Transverse colon (tissue), 4 donors: ENCODE results near the gene CPA1.

ENCODE experiments used
- CTCF ChIP-seq, 5 experiments: fragments of 200-600 bp in 3 of 5; fragments of 450-650 bp in 2 of 5; sonication (generic) in 3 of 5; IDR thresholded peaks; 1 replicate in 2 of 5; 2 replicates in 3 of 5; pipeline ENCODE4 v1.5.1; 2016 to 2017; ENCODE audit warnings: antibody characterized with exemption in 5 of 5, inconsistent platforms in 3 of 5, mild to moderate bottlenecking in 2 of 5, moderate library complexity in 1 of 5
- EP300 ChIP-seq: sonication (generic); formaldehyde crosslinking; IDR thresholded peaks from one replicate; pipeline ENCODE4 v1.6.1; 2017; ENCODE audit warnings: antibody characterized with exemption, low read depth
- POLR2A ChIP-seq: fragments of 450-650 bp; IDR thresholded peaks from one replicate; pipeline ENCODE4 v1.6.1; 2016; ENCODE audit warnings: antibody characterized with exemption, mild to moderate bottlenecking, moderate library complexity
- POLR2AphosphoS5 ChIP-seq, 3 donors: sonication (generic); formaldehyde crosslinking; IDR thresholded peaks; one replicate each; pipeline ENCODE4 v1.6.1; 2016; ENCODE audit warnings: antibody characterized with exemption in 3 of 3

DNA sequence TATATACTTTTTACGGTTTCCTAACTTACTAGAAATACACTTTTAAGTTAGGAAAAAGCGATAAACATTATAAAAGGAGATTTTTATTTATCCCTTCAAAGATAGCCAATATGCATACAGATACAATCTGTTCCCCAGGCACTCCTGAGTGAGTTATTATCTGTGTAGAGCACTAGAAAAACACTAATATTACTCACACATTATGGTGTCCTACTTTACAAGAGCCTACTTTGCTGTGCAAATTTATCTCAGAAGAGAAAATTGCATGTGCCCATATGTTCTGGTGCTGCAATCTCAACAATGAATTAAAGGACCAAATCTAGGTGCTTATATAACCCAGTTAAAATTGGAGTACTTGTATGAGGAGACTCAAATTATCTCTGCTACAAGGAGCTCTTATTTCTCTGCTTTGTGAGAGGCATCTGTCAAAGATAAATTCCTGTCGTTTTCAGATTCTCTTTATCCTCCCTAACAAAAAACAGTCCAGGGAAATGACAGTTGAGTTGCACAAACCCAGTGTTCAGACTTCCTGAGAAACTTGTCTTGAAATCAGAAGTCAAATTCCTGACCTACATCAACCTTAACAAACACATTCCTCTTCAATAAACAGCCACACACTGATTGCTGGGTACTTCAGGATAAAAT, 28.9 kb downstream of the CPA1 start:
- no peak for TF ChIP-seq CTCF (IDR thresholded peaks at IDR 0.05)
- TF ChIP-seq POLR2A = no peak
- TF ChIP-seq POLR2AphosphoS5 (IDR thresholded peaks at IDR 0.05) = no peak
- no peak for TF ChIP-seq EP300
